ENCODE results near the gene SNX2.

The SNX2 gene

GRCh38 chr5:122773619-122774018, 1.3 kb upstream of the SNX2 start:
- TF ChIP-seq, protein P1, sequence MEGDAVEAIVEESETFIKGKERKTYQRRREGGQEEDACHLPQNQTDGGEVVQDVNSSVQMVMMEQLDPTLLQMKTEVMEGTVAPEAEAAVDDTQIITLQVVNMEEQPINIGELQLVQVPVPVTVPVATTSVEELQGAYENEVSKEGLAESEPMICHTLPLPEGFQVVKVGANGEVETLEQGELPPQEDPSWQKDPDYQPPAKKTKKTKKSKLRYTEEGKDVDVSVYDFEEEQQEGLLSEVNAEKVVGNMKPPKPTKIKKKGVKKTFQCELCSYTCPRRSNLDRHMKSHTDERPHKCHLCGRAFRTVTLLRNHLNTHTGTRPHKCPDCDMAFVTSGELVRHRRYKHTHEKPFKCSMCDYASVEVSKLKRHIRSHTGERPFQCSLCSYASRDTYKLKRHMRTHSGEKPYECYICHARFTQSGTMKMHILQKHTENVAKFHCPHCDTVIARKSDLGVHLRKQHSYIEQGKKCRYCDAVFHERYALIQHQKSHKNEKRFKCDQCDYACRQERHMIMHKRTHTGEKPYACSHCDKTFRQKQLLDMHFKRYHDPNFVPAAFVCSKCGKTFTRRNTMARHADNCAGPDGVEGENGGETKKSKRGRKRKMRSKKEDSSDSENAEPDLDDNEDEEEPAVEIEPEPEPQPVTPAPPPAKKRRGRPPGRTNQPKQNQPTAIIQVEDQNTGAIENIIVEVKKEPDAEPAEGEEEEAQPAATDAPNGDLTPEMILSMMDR (conservative IDR thresholded peaks at IDR 0.05): no peak
- no peak for TF ChIP-seq ZFX (IDR thresholded peaks at IDR 0.05)
- no peak overlapping the region for H3K27ac ChIP-seq

- TF ChIP-seq ZFX (IDR thresholded peaks at IDR 0.05): no peak
- TF ChIP-seq, protein P1 (conservative IDR thresholded peaks at IDR 0.05): no peak
- peak overlapping the region; percentile 84 for H3K27ac ChIP-seq
Measured at GRCh38 chr5:122774519-122774860, 390 bp upstream of the SNX2 start.

DNA sequence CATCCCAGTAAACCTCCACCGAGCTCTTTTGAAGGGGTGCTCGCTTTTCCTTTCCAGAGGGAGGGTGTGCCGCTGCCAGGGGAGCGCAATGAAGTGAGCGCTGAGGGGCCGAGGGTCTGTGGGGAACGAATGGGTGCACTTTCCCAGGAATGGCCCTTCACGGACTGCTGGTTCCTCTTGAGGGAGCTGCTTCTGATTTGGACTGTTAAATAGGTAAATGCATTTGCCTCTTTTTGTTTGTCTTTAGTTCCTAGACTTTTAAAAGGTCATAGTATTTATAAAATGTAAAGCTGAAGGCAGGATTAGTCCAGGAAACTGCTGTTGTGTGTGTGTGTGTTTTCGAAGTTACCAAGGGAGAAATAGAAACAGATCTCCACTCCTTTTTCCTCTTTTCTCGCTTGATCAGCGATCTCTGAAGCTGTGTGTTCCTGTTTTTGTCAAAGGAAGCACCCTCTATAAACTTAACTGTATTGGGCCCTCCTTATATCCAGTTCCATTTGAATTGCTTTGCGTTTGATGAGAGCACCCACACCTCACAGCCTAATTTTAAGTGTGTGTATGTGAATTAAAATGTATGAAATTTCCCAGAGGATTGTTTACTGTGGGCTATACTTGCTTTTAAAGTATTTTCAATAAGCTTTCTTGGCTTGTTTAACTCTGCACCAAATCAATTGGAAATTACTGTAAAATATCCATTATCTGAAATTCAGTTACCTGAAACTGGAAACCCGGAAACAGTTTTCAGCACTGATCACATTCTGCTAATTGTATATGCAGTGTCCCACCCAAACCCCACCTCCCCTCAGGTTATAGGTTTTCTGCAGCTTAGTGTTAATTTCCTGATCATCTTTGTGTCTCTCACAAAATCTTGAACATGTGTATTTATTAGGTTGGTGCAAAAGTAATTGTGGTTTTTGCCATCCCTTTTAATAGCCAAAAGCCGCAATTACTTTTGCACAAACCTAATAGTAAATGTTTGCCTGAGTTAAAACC, 966 bp downstream of the SNX2 start:
- TF ChIP-seq, protein P1 (conservative IDR thresholded peaks at IDR 0.05): no peak
- TF ChIP-seq ZFX (IDR thresholded peaks at IDR 0.05): no peak
- H3K27ac ChIP-seq: peak overlapping the region; percentile 84

DNA sequence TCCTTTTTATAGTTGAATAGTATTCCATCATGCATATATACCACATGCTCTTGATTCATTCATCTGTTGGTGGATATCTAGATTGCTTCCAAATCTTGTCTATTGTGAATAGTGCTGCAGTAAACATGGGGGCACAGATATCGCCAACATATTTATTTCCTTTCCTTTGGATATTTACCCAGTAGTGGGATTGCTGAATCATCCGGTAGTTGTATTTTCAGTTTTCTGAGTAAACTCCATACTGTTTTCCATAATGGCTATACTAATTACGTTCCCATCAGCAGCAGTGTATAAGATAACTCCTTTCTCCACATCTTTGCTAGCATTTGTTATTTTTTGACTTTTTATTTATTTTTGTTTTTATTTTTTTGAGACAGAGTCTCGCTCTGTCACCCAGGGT, 3.3 kb downstream of the SNX2 start:
- TF ChIP-seq, protein P1 (conservative IDR thresholded peaks at IDR 0.05): no peak
- TF ChIP-seq ZFX (IDR thresholded peaks at IDR 0.05): no peak
- no peak overlapping the region for H3K27ac ChIP-seq

- H3K27ac ChIP-seq: no peak overlapping the region
- TF ChIP-seq, protein P1 (conservative IDR thresholded peaks at IDR 0.05): no peak
- TF ChIP-seq ZFX (IDR thresholded peaks at IDR 0.05): no peak
Measured at GRCh38 chr5:122779451-122779850, 4.6 kb downstream of the SNX2 start.

- no peak overlapping the region for H3K27ac ChIP-seq
- no peak for TF ChIP-seq ZFX (IDR thresholded peaks at IDR 0.05)
- TF ChIP-seq, protein P1 (conservative IDR thresholded peaks at IDR 0.05): no peak
Measured at GRCh38 chr5:122780296-122780695, 5.4 kb downstream of the SNX2 start.

GRCh38 chr5:122781465-122781864, 6.6 kb downstream of the SNX2 start:
- H3K27ac ChIP-seq: no peak overlapping the region
- TF ChIP-seq, protein P1 (conservative IDR thresholded peaks at IDR 0.05): no peak
- TF ChIP-seq ZFX (IDR thresholded peaks at IDR 0.05): no peak

All from C4-2B (cell line).